Measurements from ENCODE around the gene GFAP. TPM values are rescaled to one million over a fixed set of nuclear protein-coding genes. Genes with fewer than 3 reads are reported as not detected.

The GFAP gene
- total RNA-seq, 1 donor from 2014 or later = not detected

- no peaks in the 10 kb centered on the region for H3K27me3 Mint-ChIP-seq (ENCODE audit: low read depth)
- H3K36me3 Mint-ChIP-seq = peaks cover 30% of the 10 kb centered on the region
- no peak overlapping the region for H3K4me3 Mint-ChIP-seq
- TF ChIP-seq CTCF (IDR thresholded peaks at IDR 0.05; ENCODE audit: unreplicated experiment) = no peak
- DNase-seq (ENCODE audit: low spot score in 2 of 2, unreplicated experiment in 2 of 2) = no peak
- no peak overlapping the region for H3K27ac Mint-ChIP-seq
- H3K9me3 Mint-ChIP-seq = no peaks in the 10 kb centered on the region
- H3K4me1 Mint-ChIP-seq = no peaks in the 10 kb centered on the region
Observed at GRCh38 chr17:44862278-44862914, 52.9 kb downstream of the GFAP start.

- H3K9me3 Mint-ChIP-seq = no peaks in the 10 kb centered on the region
- TF ChIP-seq CTCF (IDR thresholded peaks at IDR 0.05; ENCODE audit: unreplicated experiment) = no peak
- no peaks in the 10 kb centered on the region for H3K27me3 Mint-ChIP-seq (ENCODE audit: low read depth)
- no peak overlapping the region for H3K27ac Mint-ChIP-seq
- no peaks in the 10 kb centered on the region for H3K4me1 Mint-ChIP-seq
- no peak overlapping the region for H3K4me3 Mint-ChIP-seq
- DNase-seq (ENCODE audit: low spot score in 2 of 2, unreplicated experiment in 2 of 2) = no peak
- H3K36me3 Mint-ChIP-seq = peaks cover 39% of the 10 kb centered on the region
Observed at GRCh38 chr17:44859701-44860100, 55.6 kb downstream of the GFAP start.

DNA sequence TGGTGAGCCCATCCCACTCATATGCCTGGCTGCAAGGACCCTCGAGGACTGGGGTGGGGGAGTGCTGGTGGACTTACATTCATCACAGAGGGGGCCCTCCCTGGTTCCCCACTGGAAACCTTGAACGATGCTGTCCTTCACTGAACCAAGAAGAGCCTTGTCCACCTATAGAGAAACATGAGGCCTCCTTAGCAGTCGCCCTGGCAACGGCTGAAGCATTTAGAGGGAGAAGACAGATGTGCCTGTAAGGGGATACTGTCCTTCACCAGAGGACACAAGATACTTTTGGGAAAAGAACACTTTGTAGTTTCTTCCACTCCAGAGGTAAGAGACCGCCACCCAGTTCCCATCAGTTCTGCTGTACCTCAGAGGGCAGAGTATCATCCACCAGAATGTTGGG lies 61.1 kb downstream of the GFAP start:
- no peak for DNase-seq (ENCODE audit: low spot score in 2 of 2, unreplicated experiment in 2 of 2)
- Mint-ChIP-seq H3K27me3 (ENCODE audit: low read depth) (no peaks in the 10 kb centered on the region), H3K27ac (no peak overlapping the region), H3K4me3 (no peak overlapping the region), H3K9me3 (no peaks in the 10 kb centered on the region), H3K4me1 (no peaks in the 10 kb centered on the region), H3K36me3 (peaks cover 52% of the 10 kb centered on the region)
- TF ChIP-seq CTCF (IDR thresholded peaks at IDR 0.05; ENCODE audit: unreplicated experiment) = no peak

Small RNA genes within 50 kb of the gene (microRNA-seq; reads per million reads assigned to microRNA genes)
- gene MIR6783 = 3.8 reads per million, percentile 11 among the genes with 10 or more reads in this experiment

Other genes with a start within 250 kb of the GFAP start
- 20.6 to 25.7 TPM (median 24.9 TPM) in 3 replicates for gene CCDC43, start 225.7 kb downstream of the GFAP start, total RNA-seq
- gene DBF4B, start 206.8 kb downstream of the GFAP start, total RNA-seq = 16.9 to 17.9 TPM (median 17.6 TPM) in 3 replicates
- 8.5 to 10.1 TPM (median 9.2 TPM) in 3 replicates for gene ADAM11, start 156.5 kb downstream of the GFAP start, total RNA-seq
- 54.5 to 57.1 TPM (median 54.8 TPM) in 3 replicates for gene GJC1, start 85.2 kb downstream of the GFAP start, total RNA-seq
- gene HIGD1B, start 67.6 kb downstream of the GFAP start, total RNA-seq = 0.57 TPM in 1 of 3 replicates, not detected in the others
- gene EFTUD2, start 16.1 kb downstream of the GFAP start, total RNA-seq = 133 to 145 TPM (median 134 TPM) in 3 replicates
- gene KIF18B, start 32.3 kb upstream of the GFAP start, total RNA-seq = 19.0 to 20.2 TPM (median 19.2 TPM) in 3 replicates
- 2.2 to 3.1 TPM (median 3.0 TPM) in 3 replicates for gene C1QL1, start 52.8 kb upstream of the GFAP start, total RNA-seq
- gene DCAKD, start 136.1 kb upstream of the GFAP start, total RNA-seq = 83.2 to 86.0 TPM (median 83.2 TPM) in 3 replicates
- 80.6 to 86.1 TPM (median 80.9 TPM) in 3 replicates for gene NMT1, start 145.8 kb upstream of the GFAP start, total RNA-seq
- gene PLCD3, start 217.0 kb upstream of the GFAP start, total RNA-seq = 46.6 to 54.0 TPM (median 52.6 TPM) in 3 replicates
- 17.0 to 17.4 TPM (median 17.4 TPM) in 3 replicates for gene ACBD4, start 220.2 kb upstream of the GFAP start, total RNA-seq
- gene HEXIM1, start 233.0 kb upstream of the GFAP start, total RNA-seq = 38.2 to 40.6 TPM (median 38.8 TPM) in 3 replicates
- gene HEXIM2, start 246.4 kb upstream of the GFAP start, total RNA-seq = 6.5 to 9.6 TPM (median 7.7 TPM) in 3 replicates